Large intestine (tissue), 3 donors: ENCODE measurements around the gene PDXDC1. TPM values are rescaled to one million over a fixed set of nuclear protein-coding genes. Genes with fewer than 3 reads are reported as not detected.
"Not testable (repeated sequence)": the region's sequence is repeated elsewhere in the genome, so short reads cannot be mapped to it uniquely, and the experiment has no call there.

ENCODE experiments used
- DNase-seq, 2 donors: peaks; one replicate each; pipeline versions ENCODE4 v3.0.0 to v3.0.0-alpha.2; 2013
- H3K27ac ChIP-seq: one replicate; pipeline ENCODE4 v1.5.1; 2013; ENCODE audit warnings: low read length
- H3K27me3 ChIP-seq: 2 replicates; pipeline ENCODE4 v1.6.1; 2013; ENCODE audit warnings: low read length; ENCODE audit not compliant: control insufficient read depth, insufficient read depth
- H3K36me3 ChIP-seq: 2 replicates; pipeline ENCODE4 v1.6.1; 2013; ENCODE audit warnings: low read length; ENCODE audit not compliant: control insufficient read depth, insufficient read depth
- H3K4me1 ChIP-seq: one replicate; pipeline ENCODE4 v1.6.1; 2013; ENCODE audit warnings: low read length; ENCODE audit not compliant: control insufficient read depth, insufficient read depth
- H3K4me3 ChIP-seq: one replicate; pipeline ENCODE4 v1.5.1; 2013; ENCODE audit warnings: low read length
- H3K9me3 ChIP-seq: one replicate; pipeline ENCODE4 v1.6.1; 2013; ENCODE audit warnings: mild to moderate bottlenecking, low read depth, low read length, moderate library complexity; ENCODE audit not compliant: control insufficient read depth
- WGBS: methylation state at CpG from one replicate; pipeline ENCODE4 v1.1.5; 2013; ENCODE audit warnings: low lambda C conversion rate; ENCODE audit not compliant: insufficient coverage; 5-methylcytosine and 5-hydroxymethylcytosine counted together
- polyA plus RNA-seq: library from polyadenylated mRNA; unstranded; fragments of 120-200 nt; gene quantifications from one replicate; pipeline ENCODE4 v1.2.1, GENCODE V29; 2013

PDXDC1 gene
- polyA plus RNA-seq, 1 donor, result 177 TPM

- DNase-seq, result not testable (repeated sequence)
Measured at GRCh38 chr16:14973785-14974322, 972 bp upstream of the PDXDC1 start.

GRCh38 chr16:14974331-14974655 is 533 bp upstream of the PDXDC1 start:
- H3K36me3 ChIP-seq, H3K27me3 ChIP-seq, H3K9me3 ChIP-seq: not testable (repeated sequence)
- peak in 1 of 2 donors; percentile 63 for DNase-seq
- WGBS, result no CpG with 5 or more reads among the region's 7 CpGs
- Histone ChIP-seq H3K4me3 (peak overlapping the region; percentile 69), H3K27ac (peak overlapping the region; percentile 96), H3K4me1 (peaks cover 15% of the 10 kb centered on the region)

More at GRCh38 chr16:14973785-14974322, 972 bp upstream of the PDXDC1 start:
- not testable (repeated sequence) for H3K9me3 ChIP-seq, H3K36me3 ChIP-seq, H3K27ac ChIP-seq, H3K27me3 ChIP-seq
- no CpG with 5 or more reads among the region's 14 CpGs for WGBS
- H3K4me3 ChIP-seq, result peak overlapping the region; percentile 69
- H3K4me1 ChIP-seq, result peaks cover 11% of the 10 kb centered on the region

- DNase-seq, result peak in 1 of 2 donors; percentile 53
- Histone ChIP-seq H3K4me1 (peaks cover 17% of the 10 kb centered on the region), H3K27ac (peak overlapping the region; percentile 96), H3K4me3 (peak overlapping the region; percentile 69)
- not testable (repeated sequence) for H3K27me3 ChIP-seq, H3K36me3 ChIP-seq, H3K9me3 ChIP-seq
- no CpG with 5 or more reads among the region's 47 CpGs for WGBS
Measured at GRCh38 chr16:14975418-14976194, 780 bp downstream of the PDXDC1 start.

- not testable (repeated sequence) for H3K36me3 ChIP-seq, DNase-seq, H3K27ac ChIP-seq, H3K4me3 ChIP-seq, H3K27me3 ChIP-seq, H3K9me3 ChIP-seq
- H3K4me1 ChIP-seq, result peaks cover 22% of the 10 kb centered on the region
- 50% methylated on average over 1 of the region's 16 CpGs for WGBS
Measured at GRCh38 chr16:14976971-14977736, 2.3 kb downstream of the PDXDC1 start.

GRCh38 chr16:14978281-14978680 is 3.5 kb downstream of the PDXDC1 start:
- H3K27me3 ChIP-seq, H3K4me3 ChIP-seq, H3K36me3 ChIP-seq, DNase-seq, H3K9me3 ChIP-seq: not testable (repeated sequence)
- Histone ChIP-seq H3K4me1 (peaks cover 22% of the 10 kb centered on the region), H3K27ac (peak overlapping the region; percentile 23)
- no CpG with 5 or more reads among the region's 8 CpGs for WGBS

GRCh38 chr16:14978908-14979307 is 4.1 kb downstream of the PDXDC1 start:
- WGBS, result no CpG with 5 or more reads among the region's 4 CpGs
- not testable (repeated sequence) for H3K36me3 ChIP-seq, H3K9me3 ChIP-seq, H3K27me3 ChIP-seq, DNase-seq, H3K4me3 ChIP-seq
- Histone ChIP-seq H3K4me1 (peaks cover 22% of the 10 kb centered on the region), H3K27ac (peak overlapping the region; percentile 12)

GRCh38 chr16:14981234-14981633 is 6.4 kb downstream of the PDXDC1 start:
- H3K27me3 ChIP-seq, H3K4me3 ChIP-seq, H3K36me3 ChIP-seq, H3K9me3 ChIP-seq: not testable (repeated sequence)
- peak overlapping the region; percentile 72 for H3K27ac ChIP-seq
- peak in 1 of 2 donors; percentile 42 for DNase-seq
- 30% methylated on average over 2 of the region's 3 CpGs for WGBS
- H3K4me1 ChIP-seq, result peaks cover 22% of the 10 kb centered on the region

- WGBS, result no CpG with 5 or more reads among the region's 2 CpGs
- H3K27me3 ChIP-seq, H3K27ac ChIP-seq, DNase-seq, H3K4me3 ChIP-seq, H3K36me3 ChIP-seq, H3K9me3 ChIP-seq: not testable (repeated sequence)
- H3K4me1 ChIP-seq, result peaks cover 18% of the 10 kb centered on the region
Measured at GRCh38 chr16:14982521-14982920, 7.7 kb downstream of the PDXDC1 start.

GRCh38 chr16:14988092-14988491 is 13.3 kb downstream of the PDXDC1 start:
- not testable (repeated sequence) for H3K4me1 ChIP-seq, H3K4me3 ChIP-seq, H3K27me3 ChIP-seq, H3K27ac ChIP-seq, H3K9me3 ChIP-seq, DNase-seq
- H3K36me3 ChIP-seq, result peaks cover 16% of the 10 kb centered on the region
- no CpG with 5 or more reads among the region's 8 CpGs for WGBS

- WGBS, result no CpG with 5 or more reads among the region's 25 CpGs
- H3K27me3 ChIP-seq, H3K4me3 ChIP-seq, H3K9me3 ChIP-seq, H3K4me1 ChIP-seq, H3K27ac ChIP-seq, DNase-seq: not testable (repeated sequence)
- peaks cover 16% of the 10 kb centered on the region for H3K36me3 ChIP-seq
Measured at GRCh38 chr16:14988661-14989191, 13.9 kb downstream of the PDXDC1 start.
